Stimulated activated CD4-positive, alpha-beta T cell treated with anti-CD3 and anti-CD28 coated beads, Interleukin-15, amount 100 ng/mL, for 1 hour (primary cell): ENCODE measurements around the gene POU4F1.

Source experiments
- DNase-seq, 2 donors: peaks; one replicate each; pipeline ENCODE4 v3.0.0-alpha.2; 2020; ENCODE audit warnings: low read depth in 1 of 2, low spot score in 1 of 2

Gene POU4F1

DNA sequence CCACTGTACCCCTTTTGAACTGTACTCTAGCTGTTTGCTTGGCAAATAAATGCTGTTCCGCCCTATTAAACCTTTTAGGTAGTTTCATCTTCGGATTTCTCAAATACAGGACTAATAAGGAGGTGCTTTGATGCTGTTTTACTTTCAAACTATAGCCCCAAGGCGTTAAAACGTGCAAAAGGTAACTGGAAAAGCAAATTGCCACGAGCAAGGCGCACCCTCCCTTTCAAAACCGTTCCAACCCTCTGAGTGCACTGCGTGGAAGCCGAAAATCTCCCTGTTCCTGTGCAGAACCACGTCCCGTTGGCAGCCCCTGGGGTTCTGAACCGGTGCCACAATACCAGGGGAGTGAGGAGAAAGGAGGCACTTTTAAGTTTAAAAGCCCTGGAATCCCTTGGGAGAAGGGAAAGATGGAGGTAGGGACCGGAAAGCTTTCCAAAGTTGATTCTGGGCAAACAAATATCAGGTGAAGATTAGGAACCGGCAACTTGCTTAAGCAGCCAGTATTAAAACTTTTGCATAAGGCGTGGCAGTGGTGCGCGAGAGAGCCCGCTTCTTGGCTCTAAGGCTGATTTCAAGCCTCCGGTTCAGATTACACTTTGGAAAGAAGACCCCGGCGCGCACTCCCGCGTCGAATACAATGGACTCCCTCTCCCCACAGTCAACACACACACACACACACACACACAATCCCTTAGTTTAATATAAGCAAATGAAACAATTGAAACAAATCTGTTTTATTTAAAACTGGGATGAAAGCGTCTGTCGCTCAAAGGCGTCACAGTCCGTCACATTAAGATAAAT, 9.5 kb downstream of the POU4F1 start:
- DNase-seq, result no peak

DNA sequence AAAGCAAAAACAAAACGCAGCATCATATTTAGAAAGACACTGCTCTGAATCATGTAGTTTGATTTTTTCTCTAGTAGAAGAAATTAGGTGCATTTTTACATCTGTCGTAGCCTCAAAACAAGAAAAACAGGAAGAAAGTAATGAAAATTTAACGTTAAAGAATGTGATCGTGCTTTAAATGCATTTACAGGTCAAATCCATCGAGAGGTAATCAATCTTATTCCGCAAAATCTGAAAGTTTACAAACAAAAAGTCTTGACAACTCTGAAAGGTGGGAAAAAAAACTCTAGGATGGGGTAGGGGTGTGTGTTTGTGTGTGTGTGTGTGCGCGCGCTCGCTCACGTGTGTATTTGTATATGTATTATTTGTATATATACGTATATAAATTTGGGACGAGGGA, 10.2 kb downstream of the POU4F1 start:
- no peak for DNase-seq

- no peak for DNase-seq
These were observed 10.8 kb downstream of the POU4F1 start for GRCh38 chr13:78592584-78592983.

- no peak for DNase-seq
These were observed 14.1 kb downstream of the POU4F1 start for GRCh38 chr13:78589206-78589605.

GRCh38 chr13:78587395-78587794, 16.0 kb downstream of the POU4F1 start:
- DNase-seq, result no peak

GRCh38 chr13:78586706-78587105, 16.6 kb downstream of the POU4F1 start:
- DNase-seq, result no peak

DNA sequence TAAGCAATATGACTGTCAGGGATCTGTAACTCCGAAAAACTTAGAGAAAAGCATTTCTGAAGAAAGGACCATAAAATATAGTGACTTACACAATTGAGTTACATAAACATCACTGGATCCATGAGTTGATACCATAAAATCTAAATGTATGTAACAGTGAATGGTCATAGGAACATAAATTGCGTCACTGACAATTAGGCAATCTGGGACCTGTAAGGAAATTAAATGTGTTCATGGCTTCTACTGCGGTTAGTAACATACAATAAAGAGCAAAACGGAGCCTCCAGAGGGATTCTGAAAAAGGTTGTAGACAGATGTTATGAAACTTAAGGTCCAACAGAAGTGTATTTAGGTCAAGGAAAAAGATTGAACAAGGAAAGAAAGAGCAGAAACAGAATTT, 27.1 kb downstream of the POU4F1 start:
- no peak for DNase-seq

DNA sequence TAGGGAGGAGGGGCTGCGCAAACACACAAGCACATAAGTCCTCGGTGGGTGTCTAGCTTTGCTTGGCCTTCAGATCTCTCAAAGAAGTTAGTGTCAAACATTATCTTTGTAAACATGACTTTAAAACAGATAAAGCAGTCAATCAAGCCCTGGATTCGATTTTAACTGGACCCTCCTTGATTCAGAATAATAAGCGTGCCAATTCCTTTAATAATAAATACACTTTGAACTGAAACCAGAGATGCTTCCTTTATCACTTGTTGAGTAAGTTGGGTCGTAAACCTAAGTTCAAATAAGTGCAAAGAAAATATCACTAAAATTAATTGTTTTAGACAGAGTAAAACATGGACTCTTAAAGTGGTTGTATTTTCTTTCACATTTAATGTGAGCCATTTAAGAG, 30.9 kb downstream of the POU4F1 start:
- DNase-seq, result no peak

GRCh38 chr13:78569029-78569428, 34.3 kb downstream of the POU4F1 start:
- no peak for DNase-seq

- no peak for DNase-seq
These were observed 36.7 kb downstream of the POU4F1 start for GRCh38 chr13:78566631-78567030.

DNA sequence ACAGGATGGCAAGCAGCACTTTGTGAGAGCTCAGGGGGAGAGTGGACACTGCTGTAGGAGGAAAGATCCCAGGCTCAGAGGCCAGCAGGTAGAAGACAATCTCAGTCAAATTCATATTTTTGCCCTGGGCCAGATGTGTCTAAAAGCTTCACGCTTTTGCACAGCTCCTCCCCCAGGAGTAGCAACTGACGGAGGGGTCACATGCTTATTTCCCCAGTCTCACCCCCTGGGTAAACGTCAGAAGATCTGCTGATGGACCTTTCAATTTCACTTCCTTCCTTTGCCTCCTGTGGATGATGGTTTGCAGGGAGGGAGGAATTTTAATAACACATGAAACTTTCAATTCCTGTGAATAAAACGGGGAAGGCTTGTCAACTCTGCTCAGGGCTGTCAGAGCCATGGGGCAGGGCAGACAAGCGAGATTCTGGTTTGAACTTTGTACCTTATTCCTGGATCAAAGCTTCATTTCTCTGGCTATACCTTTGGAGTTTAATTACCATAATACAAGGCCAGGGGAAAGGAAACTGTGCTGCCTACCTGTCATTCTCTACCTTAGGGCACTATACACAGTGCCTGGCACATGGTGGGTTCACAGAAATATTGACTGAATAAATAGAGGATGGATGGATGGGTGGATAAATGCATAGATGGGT, 41.0 kb downstream of the POU4F1 start:
- DNase-seq, result no peak
